ENCODE data around the gene GP1BA.

The GP1BA gene

GRCh38 chr17:4937553-4937952, 5.5 kb downstream of the GP1BA start:
- no peak overlapping the region; the same call in 1 of the 2 replicates for H3K27ac ChIP-seq
- TF ChIP-seq, protein P1, sequence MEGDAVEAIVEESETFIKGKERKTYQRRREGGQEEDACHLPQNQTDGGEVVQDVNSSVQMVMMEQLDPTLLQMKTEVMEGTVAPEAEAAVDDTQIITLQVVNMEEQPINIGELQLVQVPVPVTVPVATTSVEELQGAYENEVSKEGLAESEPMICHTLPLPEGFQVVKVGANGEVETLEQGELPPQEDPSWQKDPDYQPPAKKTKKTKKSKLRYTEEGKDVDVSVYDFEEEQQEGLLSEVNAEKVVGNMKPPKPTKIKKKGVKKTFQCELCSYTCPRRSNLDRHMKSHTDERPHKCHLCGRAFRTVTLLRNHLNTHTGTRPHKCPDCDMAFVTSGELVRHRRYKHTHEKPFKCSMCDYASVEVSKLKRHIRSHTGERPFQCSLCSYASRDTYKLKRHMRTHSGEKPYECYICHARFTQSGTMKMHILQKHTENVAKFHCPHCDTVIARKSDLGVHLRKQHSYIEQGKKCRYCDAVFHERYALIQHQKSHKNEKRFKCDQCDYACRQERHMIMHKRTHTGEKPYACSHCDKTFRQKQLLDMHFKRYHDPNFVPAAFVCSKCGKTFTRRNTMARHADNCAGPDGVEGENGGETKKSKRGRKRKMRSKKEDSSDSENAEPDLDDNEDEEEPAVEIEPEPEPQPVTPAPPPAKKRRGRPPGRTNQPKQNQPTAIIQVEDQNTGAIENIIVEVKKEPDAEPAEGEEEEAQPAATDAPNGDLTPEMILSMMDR (conservative IDR thresholded peaks at IDR 0.05): no peak

GRCh38 chr17:4938069-4938491, 6.0 kb downstream of the GP1BA start:
- H3K27ac ChIP-seq: peak overlapping the region; percentile 88; the same call in 1 of the 2 replicates
- TF ChIP-seq, protein P1 (conservative IDR thresholded peaks at IDR 0.05): no peak

- TF ChIP-seq, protein P1 (conservative IDR thresholded peaks at IDR 0.05): no peak
- peak overlapping the region; percentile 88 for H3K27ac ChIP-seq
Observed at GRCh38 chr17:4938688-4939545, 6.8 kb downstream of the GP1BA start.

DNA sequence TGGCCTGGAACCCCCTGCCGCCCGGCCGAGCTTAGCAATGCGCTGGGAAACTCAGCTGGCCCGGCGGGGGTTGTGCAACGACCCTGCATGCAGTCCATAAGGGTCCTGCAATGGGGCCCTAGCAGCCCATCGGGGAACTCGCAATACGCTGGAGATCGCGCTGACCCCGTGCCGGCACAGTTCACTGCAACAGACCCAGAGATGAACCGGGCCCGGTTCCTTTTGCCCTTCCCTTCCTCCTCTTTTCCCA, 7.4 kb downstream of the GP1BA start:
- TF ChIP-seq, protein P1 (conservative IDR thresholded peaks at IDR 0.05): no peak
- H3K27ac ChIP-seq: peak overlapping the region; percentile 88

DNA sequence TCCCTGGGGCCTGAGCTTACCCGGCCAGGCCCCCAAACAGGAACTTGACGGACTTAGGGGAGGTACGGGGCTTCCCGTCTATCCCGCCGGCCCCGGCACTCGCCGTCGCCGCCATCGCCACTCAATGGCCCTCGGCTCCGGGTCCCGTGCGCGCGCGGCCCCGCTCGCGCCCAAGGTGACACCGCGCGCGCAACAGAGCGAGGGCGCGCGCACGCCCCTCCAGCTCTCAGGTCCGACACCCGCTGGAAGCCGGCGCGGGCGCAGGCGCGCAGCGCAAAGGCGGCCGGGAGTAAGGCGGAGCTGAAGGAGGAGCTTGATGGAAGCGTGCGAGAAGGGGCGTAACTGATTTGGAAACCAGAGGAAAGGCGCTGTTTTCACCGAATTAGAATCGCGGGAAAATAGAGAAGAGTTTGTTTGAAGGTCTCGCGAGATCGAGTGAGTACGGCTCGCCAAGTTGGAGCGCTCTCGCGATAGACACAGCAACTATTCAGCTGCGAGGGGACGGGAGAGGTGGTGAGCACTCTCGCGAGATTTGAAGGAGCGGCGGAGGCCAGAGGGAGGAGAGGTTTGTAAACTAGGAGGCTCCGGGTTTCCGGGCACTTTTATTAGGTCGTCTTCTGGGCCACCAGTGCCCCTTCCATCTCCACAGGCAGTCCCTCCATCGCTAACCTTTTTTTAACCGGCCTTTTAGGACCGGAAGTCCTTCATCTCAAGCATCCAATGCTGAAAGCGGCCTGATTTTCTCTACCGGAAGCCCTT, 7.9 kb downstream of the GP1BA start, which contains the start of the genes RNF167 and SLC25A11:
Gene RNF167, plus strand, starts transcription at position 473 of the 759 bp plus-strand sequence. CDS start 642 bp downstream, outside the sequence.
Gene SLC25A11, minus strand, starts transcription at position 251 of the 759 bp plus-strand sequence. Its CDS starts 136 bp downstream, at position 115.
- TF ChIP-seq, protein P1 (conservative IDR thresholded peaks at IDR 0.05): no peak

GRCh38 chr17:4940555-4941318, 8.7 kb downstream of the GP1BA start:
- H3K27ac ChIP-seq: peak overlapping the region; percentile 88
- TF ChIP-seq, protein P1 (conservative IDR thresholded peaks at IDR 0.05): no peak

More for the DNA sequence above, 7.9 kb downstream of the GP1BA start, which contains the start of the genes RNF167 and SLC25A11:
- H3K27ac ChIP-seq: peak within 1 kb of the TSS; percentile 88

DNA sequence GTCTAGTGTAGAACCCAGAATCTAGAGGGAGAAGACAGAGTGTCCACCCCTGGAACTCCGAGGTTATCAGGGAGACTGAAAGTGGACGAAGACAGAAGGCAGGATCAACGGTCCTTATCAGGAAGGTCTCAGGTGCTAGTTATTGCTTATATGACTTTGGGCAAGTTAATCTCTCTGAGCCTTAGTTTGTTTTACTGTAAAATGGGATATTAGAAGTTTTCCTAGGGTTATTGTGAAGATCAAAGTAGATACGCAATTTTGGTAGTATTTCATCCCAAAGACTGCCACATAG, 9.2 kb downstream of the GP1BA start:
- H3K27ac ChIP-seq: peak overlapping the region; percentile 88; the same call in 1 of the 2 replicates
- TF ChIP-seq, protein P1 (conservative IDR thresholded peaks at IDR 0.05): no peak

All from VCaP (cell line).